ENCODE data around the gene ERCC1.

The ERCC1 gene

GRCh38 chr19:45423589-45424190 is at the start of gene ERCC1:
Gene ERCC1 (minus strand): TSS chr19:45423917. CDS start chr19:45423374, 543 bp downstream.
- Histone ChIP-seq H3K4me1 (ENCODE audit: control insufficient read depth, low read depth, low read length) (peaks cover 11% of the 10 kb centered on the region), H3K27ac (ENCODE audit: low read length) (peak within 1 kb of the TSS; percentile 80), H3K4me3 (ENCODE audit: low read length) (peak within 1 kb of the TSS; percentile 86)

GRCh38 chr19:45473367-45473681 is 49.6 kb upstream of the ERCC1 start:
- Histone ChIP-seq H3K27me3 (ENCODE audit: control insufficient read depth, insufficient read depth, low read length) (peaks cover 69% of the 10 kb centered on the region), H3K9me3 (ENCODE audit: control insufficient read depth, low read depth, low read length) (no peaks in the 10 kb centered on the region), H3K36me3 (ENCODE audit: control insufficient read depth, low read depth, low read length) (no peaks in the 10 kb centered on the region), H3K27ac (ENCODE audit: low read length) (no peak overlapping the region), H3K9ac (ENCODE audit: low read length) (no peak overlapping the region), H3K4me3 (ENCODE audit: low read length) (no peak overlapping the region), H3K4me1 (ENCODE audit: control insufficient read depth, low read depth, low read length) (peaks cover 10% of the 10 kb centered on the region)

More at GRCh38 chr19:45423589-45424190, at the start of gene ERCC1:
- peak within 1 kb of the TSS; percentile 67 for H3K9ac ChIP-seq (ENCODE audit: low read length)
- H3K9me3 ChIP-seq (ENCODE audit: control insufficient read depth, low read depth, low read length) = no peaks in the 10 kb centered on the region
- peaks cover 4% of the 10 kb centered on the region for H3K27me3 ChIP-seq (ENCODE audit: control insufficient read depth, insufficient read depth, low read length)
- H3K36me3 ChIP-seq (ENCODE audit: control insufficient read depth, low read depth, low read length) = peaks cover 3% of the 10 kb centered on the region

DNA sequence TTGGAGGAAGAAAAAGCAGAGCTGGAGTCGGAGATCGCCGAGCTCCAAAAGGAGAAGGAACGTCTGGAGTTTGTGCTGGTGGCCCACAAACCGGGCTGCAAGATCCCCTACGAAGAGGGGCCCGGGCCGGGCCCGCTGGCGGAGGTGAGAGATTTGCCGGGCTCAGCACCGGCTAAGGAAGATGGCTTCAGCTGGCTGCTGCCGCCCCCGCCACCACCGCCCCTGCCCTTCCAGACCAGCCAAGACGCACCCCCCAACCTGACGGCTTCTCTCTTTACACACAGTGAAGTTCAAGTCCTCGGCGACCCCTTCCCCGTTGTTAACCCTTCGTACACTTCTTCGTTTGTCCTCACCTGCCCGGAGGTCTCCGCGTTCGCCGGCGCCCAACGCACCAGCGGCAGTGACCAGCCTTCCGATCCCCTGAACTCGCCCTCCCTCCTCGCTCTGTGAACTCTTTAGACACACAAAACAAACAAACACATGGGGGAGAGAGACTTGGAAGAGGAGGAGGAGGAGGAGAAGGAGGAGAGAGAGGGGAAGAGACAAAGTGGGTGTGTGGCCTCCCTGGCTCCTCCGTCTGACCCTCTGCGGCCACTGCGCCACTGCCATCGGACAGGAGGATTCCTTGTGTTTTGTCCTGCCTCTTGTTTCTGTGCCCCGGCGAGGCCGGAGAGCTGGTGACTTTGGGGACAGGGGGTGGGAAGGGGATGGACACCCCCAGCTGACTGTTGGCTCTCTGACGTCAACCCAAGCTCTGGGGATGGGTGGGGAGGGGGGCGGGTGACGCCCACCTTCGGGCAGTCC is 49.0 kb upstream of the ERCC1 start:
- Histone ChIP-seq H3K27ac (ENCODE audit: low read length) (no peak overlapping the region), H3K9ac (ENCODE audit: low read length) (no peak overlapping the region), H3K36me3 (ENCODE audit: control insufficient read depth, low read depth, low read length) (no peaks in the 10 kb centered on the region), H3K4me3 (ENCODE audit: low read length) (peak overlapping the region; percentile 52), H3K9me3 (ENCODE audit: control insufficient read depth, low read depth, low read length) (no peaks in the 10 kb centered on the region), H3K27me3 (ENCODE audit: control insufficient read depth, insufficient read depth, low read length) (peaks cover 74% of the 10 kb centered on the region), H3K4me1 (ENCODE audit: control insufficient read depth, low read depth, low read length) (peaks cover 5% of the 10 kb centered on the region)

- peaks cover 77% of the 10 kb centered on the region for H3K27me3 ChIP-seq (ENCODE audit: control insufficient read depth, insufficient read depth, low read length)
- peak overlapping the region; percentile 52 for H3K4me3 ChIP-seq (ENCODE audit: low read length)
These were observed 48.3 kb upstream of the ERCC1 start for GRCh38 chr19:45471931-45472562.

DNA sequence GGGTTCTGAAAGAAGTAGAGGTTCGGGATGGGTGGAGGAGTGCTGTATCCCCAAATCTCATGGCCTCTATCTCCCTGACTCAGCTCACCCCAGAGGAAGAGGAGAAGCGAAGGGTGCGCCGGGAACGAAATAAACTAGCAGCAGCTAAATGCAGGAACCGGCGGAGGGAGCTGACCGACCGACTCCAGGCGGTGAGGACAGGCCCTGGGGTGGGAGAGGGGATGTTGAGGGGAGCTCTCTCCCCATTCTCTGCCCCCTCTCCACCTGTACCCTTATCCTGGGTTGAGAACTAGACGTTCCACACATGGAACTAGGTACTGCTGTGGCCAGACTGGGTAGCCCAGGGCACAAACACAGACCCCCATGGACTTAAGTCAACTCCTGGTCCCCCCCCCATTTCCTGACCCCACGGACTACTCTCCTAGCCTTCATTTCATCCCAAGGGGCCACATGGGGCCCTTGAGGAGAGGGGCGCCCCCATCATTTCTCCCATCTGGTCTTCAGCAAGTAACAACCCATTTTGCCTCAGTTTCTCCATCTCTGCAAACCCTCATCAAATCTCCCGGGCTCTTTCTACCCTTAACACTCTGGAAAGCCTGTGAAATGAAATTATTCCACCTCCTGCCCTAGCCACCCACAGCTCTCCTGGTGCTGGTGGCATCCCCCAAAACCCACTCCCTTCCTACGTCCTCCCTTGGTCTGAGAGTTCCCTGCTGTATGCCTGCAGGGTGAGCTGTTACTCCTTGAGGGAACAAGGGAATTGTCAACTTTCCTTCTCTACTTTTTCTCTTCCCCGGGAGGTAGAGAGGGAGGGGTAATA is 47.6 kb upstream of the ERCC1 start:
- H3K27me3 ChIP-seq (ENCODE audit: control insufficient read depth, insufficient read depth, low read length) = peaks cover 83% of the 10 kb centered on the region
- H3K4me3 ChIP-seq (ENCODE audit: low read length) = no peak overlapping the region
- H3K4me1 ChIP-seq (ENCODE audit: control insufficient read depth, low read depth, low read length) = peaks cover 5% of the 10 kb centered on the region
- no peak overlapping the region for H3K27ac ChIP-seq (ENCODE audit: low read length)
- no peak overlapping the region for H3K9ac ChIP-seq (ENCODE audit: low read length)
- H3K36me3 ChIP-seq (ENCODE audit: control insufficient read depth, low read depth, low read length) = no peaks in the 10 kb centered on the region
- no peaks in the 10 kb centered on the region for H3K9me3 ChIP-seq (ENCODE audit: control insufficient read depth, low read depth, low read length)

More at GRCh38 chr19:45471931-45472562, 48.3 kb upstream of the ERCC1 start:
- no peak overlapping the region for H3K27ac ChIP-seq (ENCODE audit: low read length)
- H3K9me3 ChIP-seq (ENCODE audit: control insufficient read depth, low read depth, low read length) = no peaks in the 10 kb centered on the region
- H3K4me1 ChIP-seq (ENCODE audit: control insufficient read depth, low read depth, low read length) = peaks cover 5% of the 10 kb centered on the region
- no peaks in the 10 kb centered on the region for H3K36me3 ChIP-seq (ENCODE audit: control insufficient read depth, low read depth, low read length)
- H3K9ac ChIP-seq (ENCODE audit: low read length) = no peak overlapping the region

- Histone ChIP-seq H3K9ac (ENCODE audit: low read length) (no peak overlapping the region), H3K4me3 (ENCODE audit: low read length) (no peak overlapping the region), H3K27me3 (ENCODE audit: control insufficient read depth, insufficient read depth, low read length) (peaks cover 80% of the 10 kb centered on the region), H3K4me1 (ENCODE audit: control insufficient read depth, low read depth, low read length) (peaks cover 5% of the 10 kb centered on the region), H3K9me3 (ENCODE audit: control insufficient read depth, low read depth, low read length) (no peaks in the 10 kb centered on the region), H3K27ac (ENCODE audit: low read length) (no peak overlapping the region), H3K36me3 (ENCODE audit: control insufficient read depth, low read depth, low read length) (no peaks in the 10 kb centered on the region)
These were observed 47.0 kb upstream of the ERCC1 start for GRCh38 chr19:45470762-45471081.

DNA sequence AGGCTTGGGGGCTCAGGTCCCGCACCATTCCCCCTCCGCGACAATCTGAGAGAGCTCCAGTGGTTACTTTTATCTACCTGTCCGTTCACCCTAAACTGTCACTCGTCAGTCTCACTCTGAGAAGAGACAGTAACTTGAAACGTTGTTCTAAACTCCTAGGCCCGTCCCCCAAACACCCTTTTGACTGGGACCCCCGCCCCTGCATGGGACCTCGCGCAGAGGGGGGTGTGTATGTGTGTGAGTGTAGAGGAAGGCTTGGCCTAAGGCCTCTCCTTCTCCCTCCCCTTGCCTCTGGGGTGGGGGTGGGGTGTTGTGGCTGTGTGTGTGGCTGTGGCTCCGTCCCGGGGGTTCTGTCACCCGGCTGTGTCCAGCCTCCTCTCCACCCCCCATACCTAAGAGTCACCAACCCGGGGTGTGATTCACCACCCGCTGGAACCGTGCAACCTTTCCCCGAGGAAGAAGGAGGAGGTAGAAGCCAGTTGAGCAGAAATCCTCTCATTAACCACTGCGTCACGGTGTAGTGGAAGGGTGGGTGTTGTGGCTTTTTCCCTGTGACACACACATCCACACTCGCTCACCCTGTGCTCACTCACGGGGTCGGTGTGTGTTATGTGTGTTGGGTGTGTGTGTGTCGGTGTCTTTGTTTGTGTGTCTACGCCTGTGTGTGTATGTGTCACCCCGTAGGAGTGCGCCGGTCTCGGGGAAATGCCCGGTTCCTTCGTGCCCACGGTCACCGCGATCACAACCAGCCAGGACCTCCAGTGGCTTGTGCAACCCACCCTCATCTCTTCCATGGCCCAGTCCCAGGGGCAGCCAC is 46.4 kb upstream of the ERCC1 start:
- peaks cover 5% of the 10 kb centered on the region for H3K4me1 ChIP-seq (ENCODE audit: control insufficient read depth, low read depth, low read length)
- H3K4me3 ChIP-seq (ENCODE audit: low read length) = peak overlapping the region; percentile 95
- H3K27me3 ChIP-seq (ENCODE audit: control insufficient read depth, insufficient read depth, low read length) = peaks cover 74% of the 10 kb centered on the region
- no peaks in the 10 kb centered on the region for H3K9me3 ChIP-seq (ENCODE audit: control insufficient read depth, low read depth, low read length)
- H3K36me3 ChIP-seq (ENCODE audit: control insufficient read depth, low read depth, low read length) = no peaks in the 10 kb centered on the region
- H3K27ac ChIP-seq (ENCODE audit: low read length) = peak overlapping the region; percentile 100
- H3K9ac ChIP-seq (ENCODE audit: low read length) = peak overlapping the region; percentile 91

GRCh38 chr19:45469132-45469944 is 45.6 kb upstream of the ERCC1 start:
- Histone ChIP-seq H3K27me3 (ENCODE audit: control insufficient read depth, insufficient read depth, low read length) (peaks cover 67% of the 10 kb centered on the region), H3K36me3 (ENCODE audit: control insufficient read depth, low read depth, low read length) (no peaks in the 10 kb centered on the region), H3K4me1 (ENCODE audit: control insufficient read depth, low read depth, low read length) (peaks cover 5% of the 10 kb centered on the region), H3K4me3 (ENCODE audit: low read length) (peak overlapping the region; percentile 95), H3K27ac (ENCODE audit: low read length) (peak overlapping the region; percentile 100), H3K9me3 (ENCODE audit: control insufficient read depth, low read depth, low read length) (no peaks in the 10 kb centered on the region), H3K9ac (ENCODE audit: low read length) (peak overlapping the region; percentile 91)

DNA sequence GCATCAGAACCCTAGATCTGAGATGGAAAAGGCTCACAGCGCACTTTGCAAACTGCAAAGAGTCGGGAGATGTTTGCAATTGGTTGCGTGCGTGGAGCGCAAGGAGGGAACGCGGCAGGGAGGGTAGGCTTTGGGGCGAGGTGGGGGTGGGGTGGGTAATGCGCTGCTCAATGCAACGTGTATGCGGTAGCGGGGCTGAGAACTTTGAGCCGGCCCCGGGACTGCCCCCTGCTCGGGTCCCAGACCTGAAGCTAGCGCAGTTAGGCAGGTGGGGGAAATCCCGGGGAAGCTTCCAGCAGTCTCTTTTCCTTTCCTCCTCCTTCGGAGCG is 45.0 kb upstream of the ERCC1 start:
- Histone ChIP-seq H3K4me1 (ENCODE audit: control insufficient read depth, low read depth, low read length) (peaks cover 5% of the 10 kb centered on the region), H3K36me3 (ENCODE audit: control insufficient read depth, low read depth, low read length) (no peaks in the 10 kb centered on the region), H3K4me3 (ENCODE audit: low read length) (peak overlapping the region; percentile 95), H3K27me3 (ENCODE audit: control insufficient read depth, insufficient read depth, low read length) (peaks cover 62% of the 10 kb centered on the region), H3K27ac (ENCODE audit: low read length) (peak overlapping the region; percentile 72), H3K9ac (ENCODE audit: low read length) (peak overlapping the region; percentile 91), H3K9me3 (ENCODE audit: control insufficient read depth, low read depth, low read length) (no peaks in the 10 kb centered on the region)

- Histone ChIP-seq H3K27ac (ENCODE audit: low read length) (no peak overlapping the region), H3K9me3 (ENCODE audit: control insufficient read depth, low read depth, low read length) (no peaks in the 10 kb centered on the region), H3K36me3 (ENCODE audit: control insufficient read depth, low read depth, low read length) (no peaks in the 10 kb centered on the region), H3K27me3 (ENCODE audit: control insufficient read depth, insufficient read depth, low read length) (peaks cover 56% of the 10 kb centered on the region), H3K9ac (ENCODE audit: low read length) (peak overlapping the region; percentile 91), H3K4me1 (ENCODE audit: control insufficient read depth, low read depth, low read length) (peaks cover 5% of the 10 kb centered on the region), H3K4me3 (ENCODE audit: low read length) (peak overlapping the region; percentile 95)
These were observed 44.5 kb upstream of the ERCC1 start for GRCh38 chr19:45468159-45468651.
